GM19397 (cell line): ENCODE results near the gene HIPK2.

Experiments used
- ATAC-seq: cut with Tn5 transposase; IDR thresholded peaks from one replicate; pipeline ENCODE4 v1.9.1; 2021; ENCODE audit warnings: mild to moderate bottlenecking, moderate library complexity; ENCODE audit not compliant: unreplicated experiment

The HIPK2 gene

DNA sequence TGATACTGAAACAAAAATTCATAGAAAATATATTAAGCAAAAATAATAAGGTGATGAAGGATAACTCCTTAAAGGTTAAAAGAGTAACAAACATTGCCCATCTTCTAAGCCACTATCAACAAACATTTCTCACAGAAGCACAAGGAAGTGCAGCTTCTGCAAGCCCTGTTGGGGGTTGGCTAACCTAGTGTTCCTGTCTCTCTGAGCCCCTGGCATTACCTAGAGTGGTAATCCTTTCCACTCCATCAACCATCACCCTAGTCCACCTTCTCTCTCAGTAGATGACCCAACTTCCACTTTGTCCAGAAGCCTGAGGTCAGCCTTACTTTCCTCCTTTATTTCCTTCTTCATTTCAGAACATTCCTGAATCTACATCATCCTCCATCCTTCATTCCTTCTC, 59.7 kb downstream of the HIPK2 start:
- no peak for ATAC-seq

DNA sequence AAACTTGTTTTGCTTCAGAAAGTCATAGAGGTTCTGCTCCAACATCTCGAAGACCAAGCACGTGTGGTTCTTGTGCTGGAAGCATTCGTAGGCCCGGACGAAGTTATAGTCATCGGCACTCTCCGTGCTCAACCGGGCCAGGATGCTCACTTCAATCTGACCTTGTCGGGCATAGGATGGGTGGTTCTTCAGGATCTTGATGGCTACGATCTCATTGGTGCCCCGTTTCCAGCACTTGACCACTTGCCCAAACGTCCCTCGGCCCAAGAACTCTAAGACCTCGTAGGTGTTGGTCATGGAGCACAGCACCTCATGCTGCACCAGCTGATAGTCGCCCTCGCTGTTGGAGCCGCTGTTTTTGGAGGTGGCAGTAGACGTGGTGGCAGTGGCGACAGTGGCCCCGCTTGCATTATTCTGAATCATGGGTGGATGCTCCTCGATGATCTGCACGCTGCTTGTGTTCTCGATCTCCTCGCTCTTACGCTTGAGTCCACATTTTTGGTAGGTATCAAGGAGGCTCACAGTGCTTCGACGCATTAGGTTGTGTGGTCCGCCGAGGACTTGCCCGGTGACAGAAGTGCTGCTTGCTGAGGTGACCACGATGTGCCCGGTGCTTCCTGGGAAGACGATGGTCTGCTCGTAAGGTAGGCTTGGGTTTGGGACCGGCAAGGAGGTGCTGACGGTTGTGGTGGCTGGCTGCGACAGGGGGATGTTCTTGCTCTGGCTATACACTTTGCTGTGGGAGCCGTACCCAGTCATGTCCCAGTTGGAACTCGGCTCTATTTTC, 61.4 kb downstream of the HIPK2 start:
- ATAC-seq: no peak

DNA sequence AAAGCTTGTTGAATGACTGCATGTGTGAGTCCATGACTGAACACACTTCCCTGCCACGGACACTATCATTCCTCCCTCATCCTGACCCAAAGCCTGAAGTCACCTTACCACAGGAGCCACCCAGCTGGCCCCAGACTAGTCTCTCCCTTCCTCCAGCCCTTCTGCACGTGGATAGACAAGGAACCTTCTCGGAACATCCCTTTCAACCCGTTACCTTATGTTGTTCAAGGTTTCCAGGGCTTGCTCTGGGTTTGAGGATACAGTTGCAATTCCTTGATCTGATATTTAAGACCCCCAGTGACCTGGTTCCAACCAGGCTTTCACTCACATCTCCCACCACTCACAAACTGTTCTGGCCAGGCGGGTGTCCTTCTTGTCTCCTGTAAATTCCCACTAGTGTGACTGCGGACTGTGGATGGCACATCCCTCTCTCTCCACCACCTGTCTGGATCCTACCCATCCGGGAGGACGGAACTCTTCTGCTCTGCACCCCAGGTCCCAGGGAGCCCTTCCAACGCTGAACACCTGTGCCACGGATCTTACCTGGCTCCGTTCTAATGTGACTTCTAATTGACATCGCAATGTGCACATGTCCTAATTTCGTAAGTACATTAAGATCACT, 62.5 kb downstream of the HIPK2 start:
- ATAC-seq: no peak

DNA sequence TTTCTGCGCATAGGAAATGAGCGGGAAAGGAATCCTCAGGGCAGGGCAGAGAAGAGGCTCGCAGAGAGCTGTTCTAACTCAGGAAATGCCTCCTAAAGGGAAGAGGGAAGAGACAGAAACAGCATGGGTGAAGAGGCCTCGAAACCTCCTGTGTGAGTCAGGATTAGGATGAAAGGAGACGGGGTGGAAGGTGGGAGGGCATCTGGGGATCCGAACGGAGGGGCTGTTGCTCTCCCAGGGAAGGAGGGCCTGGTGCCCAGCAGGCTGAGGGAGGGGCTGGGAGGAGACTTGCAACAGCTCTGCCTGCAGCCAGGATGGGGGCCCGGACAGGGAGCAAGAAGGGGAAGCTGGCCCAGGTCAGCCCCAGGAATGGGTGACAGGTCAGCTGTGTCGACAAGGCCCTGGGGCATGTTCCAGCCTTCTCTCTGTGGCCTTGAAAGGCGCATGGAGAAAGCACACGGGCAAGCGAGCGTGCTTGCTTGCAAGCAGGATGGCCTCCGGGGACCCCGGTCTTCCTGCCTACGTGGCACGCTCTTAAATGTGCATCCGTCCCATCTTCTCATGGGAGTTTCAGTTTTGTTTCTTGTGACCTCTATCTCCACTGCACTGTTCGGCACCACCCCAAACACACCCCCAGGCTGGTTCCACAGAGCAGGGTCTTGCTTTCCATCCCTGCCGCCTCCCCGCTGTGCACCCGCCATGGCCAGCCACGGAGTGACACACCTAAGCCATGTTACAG, 63.5 kb downstream of the HIPK2 start:
- ATAC-seq: peak; percentile 95

DNA sequence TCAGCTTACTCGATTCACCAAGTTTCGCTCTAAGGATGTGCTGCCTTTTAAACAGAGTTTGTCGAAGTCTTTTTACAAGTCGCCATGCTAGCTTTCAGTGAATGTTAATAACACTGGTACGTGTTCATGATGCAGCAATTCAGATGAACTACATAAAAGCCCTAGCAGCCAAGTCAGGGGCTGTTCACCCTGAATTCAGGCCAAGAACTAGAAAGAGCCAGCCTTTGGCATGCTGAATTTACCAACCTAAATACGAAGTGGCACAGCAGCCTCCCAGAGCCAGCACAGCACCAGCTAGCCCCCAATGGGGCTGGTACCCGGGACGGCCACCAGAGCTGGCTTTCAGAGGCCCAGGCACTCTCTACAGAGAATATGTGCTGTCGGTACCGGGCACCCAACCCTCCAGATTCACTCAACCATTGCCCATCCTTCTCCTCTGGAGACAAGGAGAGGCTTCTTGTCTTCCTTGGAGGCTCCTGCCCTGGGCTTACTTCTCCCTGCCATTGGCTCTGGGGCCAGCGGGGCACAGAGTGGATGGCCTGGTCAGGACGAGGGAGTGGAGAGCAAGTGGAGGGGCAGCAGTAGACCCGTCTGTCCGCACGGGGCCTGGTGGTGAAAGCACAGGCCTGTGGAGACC, 64.2 kb downstream of the HIPK2 start:
- no peak for ATAC-seq

DNA sequence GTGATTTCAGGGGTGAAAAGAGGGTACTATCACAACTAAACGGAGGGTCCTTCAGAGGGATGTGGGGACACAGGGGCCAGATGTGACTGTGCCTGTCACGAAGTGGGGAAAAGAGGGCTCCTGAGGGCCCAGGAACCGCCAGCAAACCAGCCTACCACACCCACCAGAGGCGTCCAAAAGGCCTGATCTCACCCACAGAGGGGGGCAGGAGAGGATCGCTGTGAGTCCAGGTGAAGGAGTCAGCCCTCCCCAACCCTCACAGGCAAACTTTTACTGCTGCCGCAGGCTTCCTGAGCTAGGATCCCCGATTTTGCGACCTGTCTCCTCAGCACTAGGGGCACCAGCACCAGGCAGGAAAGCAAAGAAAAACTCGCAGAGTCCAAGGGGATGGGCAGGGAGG, 64.7 kb downstream of the HIPK2 start:
- ATAC-seq: no peak

DNA sequence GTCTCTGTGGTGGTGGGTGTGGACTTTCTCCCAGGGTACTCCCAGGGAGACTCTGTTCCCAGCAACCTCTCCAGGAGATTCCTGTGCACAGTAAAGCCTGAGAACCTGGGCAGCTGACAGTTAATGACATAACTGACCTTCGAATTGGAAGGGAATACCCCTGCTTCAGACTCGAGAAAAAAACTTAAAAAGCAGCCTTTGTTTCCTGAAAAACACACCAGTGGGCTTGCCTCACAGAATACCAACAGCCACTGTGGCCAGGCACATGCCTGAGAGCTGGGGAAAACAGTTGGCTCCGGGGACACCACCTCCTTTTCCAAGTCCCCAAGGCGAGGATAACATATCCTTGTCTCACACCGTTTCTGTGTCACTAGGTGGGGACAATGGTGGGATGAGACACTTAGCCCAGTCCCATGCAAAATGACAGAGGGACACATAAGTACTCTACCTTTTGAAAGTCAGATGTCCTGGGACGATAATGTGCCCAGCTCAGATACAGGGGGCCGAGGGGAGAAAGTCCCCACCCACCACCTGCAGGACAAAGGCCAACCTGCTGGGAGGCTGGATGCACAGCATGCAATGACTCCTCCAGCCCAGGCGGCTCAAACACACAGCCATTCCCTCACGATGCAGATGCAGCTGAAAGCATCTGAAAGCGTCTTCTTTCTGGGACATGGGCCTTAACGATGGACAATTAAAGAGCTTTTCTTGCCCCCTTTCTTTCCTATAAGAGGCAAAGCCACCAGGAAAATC, 65.6 kb downstream of the HIPK2 start:
- ATAC-seq: no peak

DNA sequence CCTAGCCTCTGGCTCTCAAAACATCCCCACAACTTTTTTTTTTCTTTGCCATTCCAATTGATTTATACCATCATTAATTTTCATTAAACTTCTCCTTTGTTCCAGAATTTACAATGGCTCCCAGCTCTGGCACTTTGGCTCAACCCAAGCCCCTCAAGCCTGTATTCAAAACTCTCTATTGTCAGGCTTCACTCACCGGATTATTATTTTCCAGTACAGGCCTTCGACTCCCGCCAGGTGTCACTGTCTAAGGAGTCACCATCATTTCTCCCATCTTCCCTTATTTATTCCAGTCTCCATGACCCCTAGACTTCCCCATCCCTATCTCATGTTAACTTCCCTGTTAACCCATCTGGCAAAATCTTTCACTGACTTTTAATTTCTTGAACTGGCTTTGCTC, 67.8 kb downstream of the HIPK2 start:
- ATAC-seq: no peak

DNA sequence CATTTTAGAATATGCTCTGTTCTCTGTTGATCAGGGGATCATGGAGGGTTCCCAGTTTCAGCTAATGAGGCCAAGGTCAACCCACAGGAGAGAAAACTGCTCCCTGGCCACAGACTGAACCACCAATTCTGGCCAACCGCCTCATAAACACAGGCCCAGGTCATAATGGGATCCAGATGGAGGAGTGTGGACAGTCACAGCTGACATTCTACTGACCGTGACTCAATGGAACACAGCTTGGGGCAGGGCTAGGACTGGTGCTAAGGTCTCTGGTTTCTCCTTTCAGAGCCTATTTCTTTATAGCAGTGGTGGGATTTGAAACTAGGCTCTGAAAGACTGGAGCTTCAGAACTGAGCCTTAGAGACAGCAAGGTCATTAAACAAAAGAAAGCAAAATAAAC, 68.3 kb downstream of the HIPK2 start:
- ATAC-seq: no peak

DNA sequence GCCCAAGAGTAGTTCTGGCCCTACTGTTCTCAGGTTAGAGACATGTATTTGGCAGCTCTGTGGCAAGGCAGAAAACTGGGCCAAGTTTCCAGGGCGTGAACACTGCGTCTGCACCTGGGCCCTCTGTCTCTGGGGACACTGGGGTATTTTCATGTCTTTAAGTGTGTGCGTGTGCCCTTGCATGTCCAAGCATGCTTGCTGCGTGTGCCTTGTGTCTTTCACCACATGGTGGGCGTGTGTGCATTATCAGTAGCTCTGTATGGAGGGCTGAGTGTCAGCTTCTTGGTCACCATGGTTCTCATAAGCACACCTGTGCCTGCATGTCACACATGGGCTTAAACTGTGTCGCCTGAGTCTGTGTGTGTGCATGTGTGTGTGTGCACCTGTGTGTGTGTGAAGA, 69.3 kb downstream of the HIPK2 start:
- peak; percentile 72 for ATAC-seq

DNA sequence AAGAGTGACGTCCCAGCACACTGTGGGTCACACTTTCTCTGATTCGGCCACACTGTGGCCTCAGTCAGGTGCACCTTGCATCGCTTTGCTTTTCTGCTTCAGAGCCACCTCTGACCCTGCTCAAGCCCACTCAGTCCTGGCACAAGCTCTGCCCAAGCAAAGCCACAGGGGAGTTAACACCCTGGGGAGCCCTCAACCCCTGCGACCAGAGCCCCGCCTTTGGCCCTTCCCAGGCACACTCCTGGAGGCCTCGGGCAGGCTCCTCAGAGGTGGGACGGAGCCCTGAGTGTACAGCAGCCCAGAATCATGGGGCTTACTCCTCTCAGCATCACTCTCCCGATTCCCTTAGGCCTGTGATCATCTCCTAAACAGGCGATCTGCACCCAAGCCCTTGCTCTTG, 71.0 kb downstream of the HIPK2 start:
- ATAC-seq: no peak

DNA sequence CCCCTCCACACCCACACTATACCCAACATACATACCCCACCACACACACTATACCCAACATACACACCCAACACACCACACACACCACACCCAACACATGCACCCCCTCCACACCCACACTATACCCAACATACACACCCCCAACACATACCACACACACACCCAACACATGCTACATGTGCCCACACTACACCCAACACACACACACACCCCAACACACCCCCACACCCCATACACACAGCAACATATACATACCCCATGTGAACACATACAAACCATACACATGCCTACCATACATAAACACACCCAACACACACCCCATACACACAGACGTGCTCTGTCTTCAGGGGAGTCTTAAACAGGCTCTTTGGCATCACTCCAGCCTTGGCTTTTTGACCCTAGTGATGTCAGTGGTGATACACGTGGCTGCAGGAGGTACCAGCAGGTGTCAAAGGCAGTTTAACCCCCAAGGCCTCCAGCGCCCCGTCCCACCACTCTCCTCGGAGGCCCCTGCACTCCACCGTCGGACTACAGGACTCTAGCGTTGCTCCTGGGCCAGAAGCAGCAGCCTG, 73.4 kb downstream of the HIPK2 start:
- no peak for ATAC-seq

DNA sequence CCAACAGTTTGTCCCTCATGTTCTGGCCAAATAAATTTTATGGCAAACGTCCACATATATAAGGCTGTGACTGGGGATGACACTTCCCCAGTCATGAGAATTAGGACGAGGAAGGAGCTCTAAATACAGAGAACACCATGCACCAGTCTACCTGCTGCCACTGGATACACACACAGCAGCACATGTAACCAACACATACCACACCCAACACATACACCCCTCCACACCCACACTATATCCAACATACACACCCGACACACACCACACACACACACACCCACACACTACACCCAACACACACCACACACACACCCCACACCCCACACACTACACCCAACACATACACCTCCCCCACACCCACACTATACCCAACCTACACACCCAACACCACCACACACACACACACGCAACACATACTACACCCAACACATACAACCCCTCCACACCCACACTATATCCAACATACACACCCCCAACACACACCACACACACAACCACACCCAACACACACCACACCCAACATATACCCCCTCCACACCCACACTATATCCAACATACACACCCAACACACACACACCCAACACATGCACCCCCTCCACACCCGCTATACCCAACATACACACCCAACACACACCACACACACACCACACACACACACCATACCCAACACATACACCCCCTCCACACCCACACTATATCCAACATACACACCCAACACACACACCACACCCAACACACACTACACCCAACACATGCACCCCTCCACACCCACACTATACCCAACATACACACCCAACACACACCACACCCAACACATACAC, 74.1 kb downstream of the HIPK2 start:
- ATAC-seq: peak; percentile 19

DNA sequence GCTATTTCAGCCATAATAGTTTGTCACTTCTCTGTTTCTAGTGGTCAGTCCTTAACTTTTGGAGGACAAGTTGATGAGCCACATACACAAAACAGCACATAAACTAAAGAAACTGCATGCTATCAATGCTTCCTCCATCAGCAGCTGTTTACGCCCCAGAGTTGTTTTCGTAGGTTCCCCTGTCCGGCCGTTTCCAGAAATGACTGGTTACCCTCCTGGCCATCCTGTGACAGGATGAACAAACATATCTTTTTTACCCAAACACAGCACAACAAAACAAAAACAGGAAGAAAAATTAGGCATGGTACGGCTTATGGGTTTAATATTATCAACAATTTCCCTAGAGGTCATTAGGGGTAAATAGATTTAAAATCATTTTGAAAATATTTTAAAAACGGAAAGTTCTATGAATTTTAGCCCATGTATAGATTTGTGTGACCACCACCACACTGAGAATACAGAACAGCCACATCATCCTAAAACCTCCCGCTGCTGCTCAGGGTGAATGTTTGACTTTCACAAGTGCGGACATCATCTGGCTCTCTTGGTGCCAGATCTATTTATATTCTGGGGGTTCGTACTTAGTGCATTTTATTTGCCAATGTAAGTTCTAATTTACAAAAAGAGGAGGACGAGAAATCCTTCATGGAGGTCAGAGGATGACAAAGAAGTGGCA, 74.8 kb downstream of the HIPK2 start:
- ATAC-seq: peak; percentile 53

DNA sequence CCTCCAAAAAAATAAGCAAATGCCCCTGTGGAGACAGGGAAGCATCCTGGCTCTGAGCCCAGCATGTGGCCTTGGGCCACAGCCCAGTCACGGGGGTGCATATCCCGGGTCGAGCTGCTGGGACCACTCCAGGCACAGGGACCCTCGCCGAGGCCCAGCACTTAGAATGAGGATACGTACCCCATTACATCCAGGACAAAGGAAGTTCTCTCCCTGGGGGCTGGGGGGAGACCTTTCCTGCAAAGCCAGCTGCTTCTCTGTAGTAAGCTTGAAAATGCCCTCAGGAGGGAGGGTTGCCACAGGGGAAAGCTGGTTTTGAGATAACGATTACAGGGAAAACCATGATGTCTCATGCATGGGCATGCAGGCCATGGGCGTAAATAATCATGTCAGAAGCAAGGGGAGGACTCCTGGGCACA, 75.5 kb downstream of the HIPK2 start:
- ATAC-seq: no peak

DNA sequence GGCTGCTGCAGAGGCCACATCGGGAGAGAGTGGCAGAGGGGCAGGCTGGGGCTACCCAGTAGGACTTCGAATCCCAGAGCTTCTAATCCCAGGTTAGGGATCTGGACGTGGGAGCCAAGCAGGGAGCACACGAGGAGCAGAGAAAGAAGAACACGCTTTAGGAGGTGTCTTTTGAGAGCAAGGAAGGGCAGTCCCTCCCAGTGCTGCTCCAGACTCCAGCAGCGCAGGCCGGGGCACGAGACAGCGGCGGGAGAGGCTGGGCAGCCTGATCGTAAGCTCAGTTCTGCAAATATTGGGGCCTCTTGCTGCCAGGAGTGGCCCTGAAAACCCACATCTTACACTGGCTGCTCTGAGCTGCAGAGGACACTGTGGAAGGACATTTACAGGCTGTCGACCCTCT, 75.9 kb downstream of the HIPK2 start:
- ATAC-seq: no peak

DNA sequence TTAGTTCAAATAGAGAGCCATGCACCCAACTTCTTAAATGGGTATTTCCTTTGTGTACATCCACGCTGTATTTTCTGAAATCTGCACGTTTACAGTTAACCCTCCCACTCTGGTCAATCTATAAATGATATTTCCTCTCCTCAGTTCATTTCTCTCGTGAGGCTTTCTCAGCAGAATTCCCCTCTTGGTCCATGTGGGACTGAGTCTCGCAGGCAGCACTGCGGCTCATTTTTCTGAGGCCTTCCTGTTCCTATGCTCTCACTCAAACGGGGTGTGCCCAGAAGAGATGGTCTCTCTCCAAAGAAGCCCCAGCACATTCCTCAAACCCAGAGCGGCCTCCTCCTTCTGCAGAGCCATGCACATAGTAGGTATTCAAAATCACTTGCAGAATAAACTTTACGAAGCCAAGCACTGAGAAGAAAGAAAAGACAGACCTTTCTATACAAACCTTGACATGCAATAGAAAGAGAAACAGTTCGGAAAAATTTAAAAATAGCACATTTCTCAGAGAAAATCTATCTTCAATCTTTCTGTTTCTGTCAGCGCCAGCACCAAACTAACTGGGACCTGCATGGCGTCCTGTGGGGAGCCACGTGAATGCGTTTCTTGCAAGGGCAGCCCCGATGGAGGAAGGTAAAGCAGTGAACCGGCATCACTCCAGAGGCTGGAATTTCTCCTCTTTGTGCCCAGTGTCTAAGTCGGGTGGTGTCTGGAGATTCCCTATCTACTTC, 77.1 kb downstream of the HIPK2 start:
- no peak for ATAC-seq
